SK-N-SH (cell line): ENCODE measurements around the gene POLN.

Source experiments
- EP300 ChIP-seq, 2 experiments: IDR thresholded peaks; 2 replicates each; pipeline versions ENCODE4 v1.4.0 to v1.6.1; 2012; ENCODE audit warnings: borderline replicate concordance in 1 of 2, low read depth in 1 of 2, low read length in 1 of 2
- EZH2phosphoT487 ChIP-seq: fragments of 200-600 bp; sonication (generic); IDR thresholded peaks from 2 replicates; pipeline ENCODE4 v1.6.1; 2017; ENCODE audit warnings: low read depth, mixed run types, mild to moderate bottlenecking, antibody characterized with exemption, moderate library complexity, borderline replicate concordance
- SIN3A ChIP-seq: IDR thresholded peaks from 2 replicates; pipeline ENCODE4 v1.6.1; 2012; ENCODE audit warnings: low read depth, mild to moderate bottlenecking, low read length, moderate library complexity, borderline replicate concordance
- TAF1 ChIP-seq: IDR thresholded peaks from 2 replicates; pipeline ENCODE4 v1.6.1; 2012; ENCODE audit warnings: low read depth, mild to moderate bottlenecking, low read length, moderate library complexity, borderline replicate concordance
- TEAD4 ChIP-seq: IDR thresholded peaks from 2 replicates; pipeline ENCODE4 v1.4.0; 2012; ENCODE audit warnings: mild to moderate bottlenecking, borderline replicate concordance; ENCODE audit not compliant: insufficient read depth
- ZBTB33 ChIP-seq: IDR thresholded peaks from 2 replicates; pipeline ENCODE4 v1.4.0; 2012; ENCODE audit warnings: low read depth, borderline replicate concordance
- TF ChIP-seq, protein P1 (sequence below): fragments of 200-600 bp; sonication (generic); IDR thresholded peaks from 2 replicates; pipeline ENCODE4 v1.6.1; 2017; ENCODE audit warnings: antibody characterized with exemption, mild to moderate bottlenecking, moderate library complexity

- TF ChIP-seq TEAD4: no peak
- TF ChIP-seq, protein P1, sequence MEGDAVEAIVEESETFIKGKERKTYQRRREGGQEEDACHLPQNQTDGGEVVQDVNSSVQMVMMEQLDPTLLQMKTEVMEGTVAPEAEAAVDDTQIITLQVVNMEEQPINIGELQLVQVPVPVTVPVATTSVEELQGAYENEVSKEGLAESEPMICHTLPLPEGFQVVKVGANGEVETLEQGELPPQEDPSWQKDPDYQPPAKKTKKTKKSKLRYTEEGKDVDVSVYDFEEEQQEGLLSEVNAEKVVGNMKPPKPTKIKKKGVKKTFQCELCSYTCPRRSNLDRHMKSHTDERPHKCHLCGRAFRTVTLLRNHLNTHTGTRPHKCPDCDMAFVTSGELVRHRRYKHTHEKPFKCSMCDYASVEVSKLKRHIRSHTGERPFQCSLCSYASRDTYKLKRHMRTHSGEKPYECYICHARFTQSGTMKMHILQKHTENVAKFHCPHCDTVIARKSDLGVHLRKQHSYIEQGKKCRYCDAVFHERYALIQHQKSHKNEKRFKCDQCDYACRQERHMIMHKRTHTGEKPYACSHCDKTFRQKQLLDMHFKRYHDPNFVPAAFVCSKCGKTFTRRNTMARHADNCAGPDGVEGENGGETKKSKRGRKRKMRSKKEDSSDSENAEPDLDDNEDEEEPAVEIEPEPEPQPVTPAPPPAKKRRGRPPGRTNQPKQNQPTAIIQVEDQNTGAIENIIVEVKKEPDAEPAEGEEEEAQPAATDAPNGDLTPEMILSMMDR: no peak
- no peak for TF ChIP-seq EP300 (IDR thresholded peaks at IDR 0.05; ENCODE audit: borderline replicate concordance in 1 of 2, low read depth in 1 of 2, low read length in 1 of 2)
- no peak for TF ChIP-seq ZBTB33
- TF ChIP-seq EZH2phosphoT487: no peak
- no peak for TF ChIP-seq SIN3A
- no peak for TF ChIP-seq TAF1
These were observed 22.6 kb downstream of the POLN start for GRCh38 chr4:2219233-2219760.
